GM19043 (cell line): Measurements from ENCODE around the gene ZFP36.
A peak's percentile ranks its signal among the peaks of the same experiment; 100 is the strongest.

ENCODE experiments used
- ATAC-seq: cut with Tn5 transposase; IDR thresholded peaks from one replicate; pipeline ENCODE4 v1.9.1; 2021; ENCODE audit warnings: low read depth; ENCODE audit not compliant: unreplicated experiment

ZFP36 gene

DNA sequence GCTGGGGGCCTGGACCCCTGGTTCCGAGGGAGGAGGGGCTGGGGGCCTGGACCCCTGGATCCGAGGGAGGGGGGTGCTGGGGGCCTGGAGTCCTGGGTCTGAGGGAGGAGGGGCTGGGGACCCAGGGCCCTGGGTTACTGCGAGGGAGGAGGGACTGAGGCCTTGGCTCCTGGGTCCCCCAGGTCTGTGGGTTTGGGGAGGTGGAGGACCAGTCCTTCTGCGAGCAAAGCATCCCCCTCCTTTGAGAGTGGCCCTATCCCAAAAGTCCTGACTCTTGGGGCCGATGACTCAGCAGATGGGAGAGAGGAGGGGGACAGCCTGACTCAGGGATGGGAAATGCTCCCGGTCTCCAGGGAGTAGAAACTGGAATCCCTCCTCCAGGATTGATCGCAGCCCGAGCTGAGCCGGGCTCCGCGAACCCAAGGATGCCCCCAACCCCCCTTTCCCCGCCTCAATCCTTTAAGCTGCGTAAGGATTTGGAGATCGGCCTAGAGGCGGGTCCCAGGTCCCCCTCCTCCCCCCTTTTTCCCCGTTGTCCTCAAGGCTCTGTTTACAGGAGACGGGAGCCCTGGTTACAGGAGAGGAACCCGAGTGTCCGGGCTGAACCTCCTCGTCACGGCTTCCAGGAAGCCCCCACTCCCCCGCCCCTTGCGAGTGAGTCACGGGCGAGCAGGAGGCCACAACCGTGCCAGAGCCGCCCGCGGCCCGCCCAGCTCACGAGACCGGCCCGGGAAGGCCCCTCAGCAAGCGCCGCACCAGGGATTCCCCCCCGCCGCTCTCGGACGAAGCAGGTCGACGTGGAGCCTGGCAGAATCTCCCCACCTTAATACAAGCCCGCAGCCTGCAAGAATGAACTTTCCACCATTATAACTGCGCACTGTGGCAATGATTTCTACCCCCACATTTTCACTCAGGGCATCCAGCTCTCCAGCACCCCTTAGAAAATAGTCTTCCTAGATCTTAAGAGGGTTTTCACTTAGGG, 3.0 kb upstream of the ZFP36 start:
- no peak for ATAC-seq

DNA sequence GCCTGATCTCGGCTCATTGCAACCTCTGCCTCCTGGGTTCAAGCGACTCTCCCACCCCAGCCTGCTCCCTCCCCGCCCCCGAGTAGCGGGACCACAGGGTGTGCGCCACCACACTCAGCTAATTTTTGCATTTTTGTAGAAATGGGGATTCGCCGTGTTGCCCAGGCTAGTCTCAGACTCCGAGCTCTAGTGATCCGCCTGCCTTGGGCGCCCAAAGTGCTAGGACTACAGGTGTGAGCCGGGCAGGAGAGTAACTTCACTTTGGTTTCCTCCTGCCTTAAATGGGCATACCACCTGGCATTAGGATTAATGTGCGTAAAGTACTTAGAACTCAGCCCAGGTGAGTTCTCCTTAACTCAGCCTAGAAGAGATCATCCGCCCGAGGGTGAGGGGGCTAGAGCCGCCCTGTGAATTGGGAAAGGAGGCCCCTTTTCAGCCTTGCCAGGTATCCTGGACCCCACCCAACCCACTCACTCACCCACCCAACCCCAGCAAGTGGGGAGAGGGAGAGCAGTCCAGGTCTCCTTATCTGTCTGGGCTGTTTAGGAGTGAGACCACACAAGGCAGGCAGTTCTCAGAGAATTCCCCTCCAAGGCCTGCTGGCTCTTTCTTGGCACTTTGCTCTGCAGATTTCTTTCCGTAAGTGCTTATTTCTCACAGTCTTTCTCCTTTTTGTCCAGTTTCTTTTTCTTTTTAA, 1.2 kb upstream of the ZFP36 start:
- no peak for ATAC-seq

DNA sequence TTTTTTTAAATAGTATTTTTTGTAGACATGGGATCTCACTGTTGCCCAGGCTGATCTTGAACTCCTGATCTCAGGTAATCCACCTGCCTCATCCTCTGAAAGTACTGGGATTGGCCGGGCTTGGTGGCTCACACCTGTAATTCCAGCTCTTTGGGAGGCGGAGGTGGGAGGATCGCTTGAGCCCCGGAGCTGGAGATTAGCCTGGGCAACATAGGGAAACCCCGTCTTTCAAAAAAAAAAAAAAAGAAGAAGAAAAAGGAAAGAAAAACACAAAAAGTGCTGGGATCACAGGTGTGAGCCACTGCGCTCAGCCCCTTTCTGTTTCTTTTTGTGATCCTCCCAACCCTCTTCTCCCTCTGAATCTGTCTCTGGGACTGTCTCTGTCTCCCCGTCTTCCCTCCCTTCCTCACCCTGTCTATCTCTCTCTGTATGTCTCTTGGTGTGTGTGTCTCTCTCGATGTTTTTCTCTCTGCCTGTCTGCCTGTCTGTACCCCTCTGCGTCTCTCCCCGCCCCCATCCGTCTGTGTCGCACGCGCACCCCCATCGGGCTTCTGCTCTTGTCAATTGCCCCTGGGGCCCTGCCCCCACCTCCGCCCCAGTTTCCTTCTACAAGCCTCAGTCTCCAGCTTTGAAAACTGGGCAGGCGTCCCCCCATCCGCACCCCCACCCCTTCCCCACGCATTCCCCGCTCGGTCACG, 540 bp upstream of the ZFP36 start:
- ATAC-seq: no peak

DNA sequence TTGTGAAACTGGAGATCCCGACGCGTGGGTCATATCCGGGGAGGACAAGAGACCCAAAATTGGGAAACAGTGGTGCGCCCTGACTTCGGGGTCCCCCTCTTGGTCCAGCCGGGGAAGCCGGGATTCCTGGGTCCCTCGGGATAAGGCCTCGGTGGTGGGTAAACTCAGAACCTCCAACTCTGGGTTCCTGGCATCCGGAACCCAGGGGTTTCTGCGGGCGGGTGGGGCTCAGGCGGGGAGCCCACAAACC, 688 bp downstream of the ZFP36 start:
- ATAC-seq: no peak

DNA sequence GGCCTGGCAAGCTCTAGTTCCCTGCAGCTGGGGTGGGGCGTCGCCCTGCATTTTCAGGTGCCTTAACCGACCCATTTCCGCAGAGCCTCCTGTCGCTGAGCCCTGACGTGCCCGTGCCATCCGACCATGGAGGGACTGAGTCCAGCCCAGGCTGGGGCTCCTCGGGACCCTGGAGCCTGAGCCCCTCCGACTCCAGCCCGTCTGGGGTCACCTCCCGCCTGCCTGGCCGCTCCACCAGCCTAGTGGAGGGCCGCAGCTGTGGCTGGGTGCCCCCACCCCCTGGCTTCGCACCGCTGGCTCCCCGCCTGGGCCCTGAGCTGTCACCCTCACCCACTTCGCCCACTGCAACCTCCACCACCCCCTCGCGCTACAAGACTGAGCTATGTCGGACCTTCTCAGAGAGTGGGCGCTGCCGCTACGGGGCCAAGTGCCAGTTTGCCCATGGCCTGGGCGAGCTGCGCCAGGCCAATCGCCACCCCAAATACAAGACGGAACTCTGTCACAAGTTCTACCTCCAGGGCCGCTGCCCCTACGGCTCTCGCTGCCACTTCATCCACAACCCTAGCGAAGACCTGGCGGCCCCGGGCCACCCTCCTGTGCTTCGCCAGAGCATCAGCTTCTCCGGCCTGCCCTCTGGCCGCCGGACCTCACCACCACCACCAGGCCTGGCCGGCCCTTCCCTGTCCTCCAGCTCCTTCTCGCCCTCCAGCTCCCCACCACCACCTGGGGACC, 1.2 kb downstream of the ZFP36 start:
- ATAC-seq: no peak

GRCh38 chr19:39408392-39409207, 2.0 kb downstream of the ZFP36 start:
- ATAC-seq: no peak

- no peak for ATAC-seq
Observed at GRCh38 chr19:39409208-39410016, 2.8 kb downstream of the ZFP36 start.

DNA sequence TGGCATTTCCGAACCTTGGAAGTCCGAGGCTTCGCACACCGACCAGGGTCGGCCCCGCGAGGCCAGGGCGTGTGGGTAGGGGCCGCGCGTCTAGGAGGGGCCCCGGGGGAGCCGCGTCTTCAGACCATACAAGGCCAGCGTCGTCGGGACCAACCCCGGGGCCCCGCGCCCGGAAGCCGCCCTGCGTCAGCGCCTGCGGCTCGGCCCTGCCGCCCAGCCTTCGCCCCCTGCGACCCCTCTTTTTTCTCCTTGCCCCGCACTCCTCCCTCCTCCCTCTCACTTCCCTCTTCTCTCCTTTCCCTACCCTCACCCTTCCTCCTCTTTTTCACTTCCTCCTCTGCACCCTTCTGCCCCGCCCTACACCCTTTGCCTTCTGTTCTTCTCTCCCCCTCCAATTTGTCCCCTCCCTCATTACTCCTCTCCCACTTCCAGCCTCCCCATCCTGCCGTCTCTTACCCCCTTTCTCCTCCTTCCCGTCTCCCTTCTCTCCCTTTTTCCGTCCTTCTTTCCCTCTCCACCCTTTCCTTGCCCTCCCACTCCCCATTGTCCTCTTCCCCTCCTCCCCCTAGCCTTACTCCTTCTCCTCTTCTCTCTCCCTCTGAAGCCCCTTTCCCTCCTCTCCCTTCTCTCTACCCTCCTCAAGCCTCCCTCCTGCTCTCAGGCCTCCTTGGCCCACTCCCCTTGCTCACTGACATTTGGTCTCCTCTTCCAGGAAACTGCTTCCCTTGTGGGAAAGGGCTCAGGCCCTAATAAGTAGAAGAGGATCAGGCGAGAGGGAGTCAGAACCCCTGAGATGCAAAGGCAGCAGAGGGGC, 3.6 kb downstream of the ZFP36 start:
- no peak for ATAC-seq

- ATAC-seq: no peak
Observed at GRCh38 chr19:39410831-39411080, 4.1 kb downstream of the ZFP36 start.

DNA sequence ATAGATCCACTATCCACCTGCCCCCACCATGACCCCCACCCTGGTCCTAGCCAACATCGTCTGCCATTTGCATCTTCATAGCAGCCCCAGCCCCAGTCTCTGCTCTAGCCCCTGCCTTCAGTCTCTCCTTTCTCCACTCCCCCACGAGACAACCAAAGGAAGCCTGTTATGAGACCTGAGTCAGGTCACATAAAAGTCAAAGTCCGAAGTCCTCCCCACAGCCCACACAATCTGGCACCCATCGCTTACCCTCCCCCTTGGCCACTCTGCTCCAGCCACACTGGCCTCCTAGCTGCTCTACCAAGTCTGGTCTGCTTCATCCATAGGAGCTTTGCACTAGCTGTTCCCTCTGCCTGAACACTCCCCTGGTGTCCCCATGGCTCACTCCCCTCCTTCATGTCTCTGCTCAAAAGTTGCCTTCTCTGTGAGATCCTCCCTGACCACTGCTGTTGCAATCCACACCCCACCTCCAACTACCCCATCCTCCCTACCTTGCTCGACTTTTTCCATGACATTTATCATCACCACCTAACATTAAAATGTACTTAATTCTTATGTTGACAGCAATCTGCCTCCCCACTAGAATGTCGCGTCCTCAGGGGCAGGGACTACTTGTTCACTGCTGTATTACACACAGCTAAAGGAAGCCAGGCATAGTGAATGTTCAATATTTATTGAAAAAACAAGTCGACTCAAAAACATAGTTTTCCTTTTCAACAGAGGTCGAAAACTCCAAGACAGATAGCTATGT, 4.6 kb downstream of the ZFP36 start:
- no peak for ATAC-seq

DNA sequence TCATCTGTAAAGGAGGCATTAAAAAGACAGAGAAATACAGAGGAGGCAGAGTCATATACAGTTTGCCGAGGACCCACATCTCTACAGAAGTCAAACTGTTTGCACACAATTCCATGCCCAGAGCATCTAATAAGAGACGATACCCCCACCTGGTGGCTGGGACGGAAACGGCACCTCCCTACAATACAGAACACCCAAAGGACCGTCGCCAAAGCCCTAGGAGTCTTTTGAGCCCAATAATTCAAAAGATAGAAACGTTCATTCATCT, 5.1 kb downstream of the ZFP36 start:
- peak; percentile 17 for ATAC-seq

GRCh38 chr19:39412100-39412866, 5.6 kb downstream of the ZFP36 start, which contains the start of gene PLEKHG2:
PLEKHG2 (plus strand) TSS chr19:39412669; CDS start chr19:39414087, 1,418 bp downstream.
- peak; percentile 67 for ATAC-seq

- no peak for ATAC-seq
Observed at GRCh38 chr19:39412867-39413271, 6.2 kb downstream of the ZFP36 start.

DNA sequence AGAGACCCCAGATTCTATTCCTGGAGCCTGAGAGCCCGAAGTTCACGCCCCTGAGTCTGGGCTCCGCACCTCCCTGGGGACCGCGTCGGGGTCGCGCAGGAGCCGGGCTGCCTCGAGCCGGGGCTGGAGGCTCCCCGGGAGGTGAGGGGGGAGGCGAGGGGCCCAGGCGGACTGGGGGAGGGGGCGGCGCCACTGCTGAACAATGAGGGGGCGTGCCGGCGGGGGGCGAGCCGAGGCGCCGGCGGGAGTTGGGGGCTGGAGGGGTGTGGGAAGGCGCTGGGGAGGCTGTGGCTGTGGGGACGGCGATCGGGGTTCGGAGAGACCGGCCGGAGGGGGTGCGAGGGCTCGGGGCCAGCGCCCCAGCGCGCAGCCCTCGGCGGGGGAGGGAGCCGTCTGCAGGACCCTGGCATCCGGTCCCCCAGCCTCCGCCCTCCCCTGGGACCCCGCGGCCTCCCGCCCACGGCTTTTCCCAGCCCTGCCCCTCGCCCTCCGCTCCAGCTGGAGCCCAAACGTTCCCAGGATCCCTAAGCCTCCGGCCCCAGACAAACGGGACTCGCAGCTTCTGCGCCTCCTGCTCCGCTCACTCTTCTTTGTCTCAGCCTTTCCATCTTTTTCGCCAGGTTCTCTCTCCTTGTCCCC, 6.7 kb downstream of the ZFP36 start:
- no peak for ATAC-seq

- ATAC-seq: no peak
Observed at GRCh38 chr19:39413911-39414608, 7.4 kb downstream of the ZFP36 start.
